Measurements from ENCODE around the gene SORCS3. TPM values are rescaled to one million over a fixed set of nuclear protein-coding genes. Genes with fewer than 3 reads are reported as not detected.
A peak's percentile ranks its signal among the peaks of the same experiment; 100 is the strongest.

SORCS3 gene
- total RNA-seq, 1 experiment from 2014 or later, result 0.94 TPM

DNA sequence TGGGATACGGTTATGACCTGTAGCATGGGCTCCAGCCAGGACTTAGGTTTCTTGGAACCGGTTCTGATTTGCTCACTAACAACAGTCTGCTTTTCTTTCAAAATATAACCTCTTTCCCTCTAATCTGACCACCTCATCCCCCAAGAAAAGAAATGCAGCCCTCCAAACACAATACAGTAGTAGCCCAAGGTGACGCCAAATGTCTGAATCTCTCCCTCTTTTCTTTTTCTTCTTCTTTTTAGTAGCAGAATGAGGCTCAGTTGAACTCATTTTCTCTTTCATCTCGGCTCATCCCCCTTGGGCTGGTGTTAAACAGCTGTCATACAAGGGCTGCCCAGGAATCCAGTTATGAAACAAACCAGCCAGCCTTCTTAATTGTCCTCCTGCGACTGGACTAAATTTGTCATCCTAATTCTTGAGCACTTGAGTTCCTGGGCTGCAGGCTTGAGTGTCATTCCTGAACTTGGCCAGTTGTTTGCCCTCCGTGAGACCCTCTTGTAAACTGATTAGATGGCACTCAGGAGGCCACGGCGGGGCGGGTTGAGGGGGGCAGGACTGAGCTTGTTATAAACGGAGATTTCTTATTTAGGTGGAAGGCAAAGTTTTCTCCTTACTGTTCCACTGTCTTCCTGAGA, 94.8 kb downstream of the SORCS3 start (continued):
- TF ChIP-seq, protein P1, sequence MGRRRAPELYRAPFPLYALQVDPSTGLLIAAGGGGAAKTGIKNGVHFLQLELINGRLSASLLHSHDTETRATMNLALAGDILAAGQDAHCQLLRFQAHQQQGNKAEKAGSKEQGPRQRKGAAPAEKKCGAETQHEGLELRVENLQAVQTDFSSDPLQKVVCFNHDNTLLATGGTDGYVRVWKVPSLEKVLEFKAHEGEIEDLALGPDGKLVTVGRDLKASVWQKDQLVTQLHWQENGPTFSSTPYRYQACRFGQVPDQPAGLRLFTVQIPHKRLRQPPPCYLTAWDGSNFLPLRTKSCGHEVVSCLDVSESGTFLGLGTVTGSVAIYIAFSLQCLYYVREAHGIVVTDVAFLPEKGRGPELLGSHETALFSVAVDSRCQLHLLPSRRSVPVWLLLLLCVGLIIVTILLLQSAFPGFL (CRISPR knock-in tag; IDR thresholded peaks at IDR 0.05; ENCODE audit: borderline replicate concordance), result no peak
- TF ChIP-seq TP53 (CRISPR knock-in tag; IDR thresholded peaks at IDR 0.05), result no peak

GRCh38 chr10:104741127-104741526, 100.0 kb downstream of the SORCS3 start:
- POLR2A ChIA-PET, result no interaction called here
- peaks cover 4% of the 10 kb centered on the region for H3K9me3 Mint-ChIP-seq
- DNase-seq (ENCODE audit: low spot score), result no peak
- peaks cover 8% of the 10 kb centered on the region for H3K4me1 Mint-ChIP-seq
- CTCF ChIA-PET, result no interaction called here
- no peak for TF ChIP-seq IRF2 (CRISPR knock-in tag; IDR thresholded peaks at IDR 0.05; ENCODE audit: borderline replicate concordance, low read depth)
- no peak for TF ChIP-seq ZBTB21 (CRISPR knock-in tag; IDR thresholded peaks at IDR 0.05; ENCODE audit: borderline replicate concordance)
- TF ChIP-seq GRHL2 (CRISPR knock-in tag; IDR thresholded peaks at IDR 0.05; ENCODE audit: insufficient replicate concordance, severe bottlenecking), result no peak
- TF ChIP-seq, protein P1 (CRISPR knock-in tag; IDR thresholded peaks at IDR 0.05; ENCODE audit: borderline replicate concordance), result no peak
- no peak for TF ChIP-seq NR2C2 (CRISPR knock-in tag; IDR thresholded peaks at IDR 0.05)
- no peak overlapping the region for H3K4me3 Mint-ChIP-seq
- H3K27ac Mint-ChIP-seq, result no peak overlapping the region
- no peak for ATAC-seq
- H3K36me3 Mint-ChIP-seq, result no peaks in the 10 kb centered on the region
- no peaks in the 10 kb centered on the region for H3K27me3 Mint-ChIP-seq (ENCODE audit: low read depth)

GRCh38 chr10:104744052-104744451, 103.0 kb downstream of the SORCS3 start:
- Mint-ChIP-seq H3K9me3 (peaks cover 7% of the 10 kb centered on the region), H3K27me3 (ENCODE audit: low read depth) (no peaks in the 10 kb centered on the region), H3K27ac (no peak overlapping the region), H3K4me3 (no peak overlapping the region), H3K4me1 (peaks cover 6% of the 10 kb centered on the region), H3K36me3 (no peaks in the 10 kb centered on the region; the same call in 1 of the 2 replicates)
- ATAC-seq (no peak), DNase-seq (ENCODE audit: low spot score) (no peak)
- ChIA-PET POLR2A (no interaction called here), CTCF (no interaction called here)
- no peak for TF ChIP-seq CREM (CRISPR knock-in tag; IDR thresholded peaks at IDR 0.05)
- no peak for TF ChIP-seq SMAD4 (CRISPR knock-in tag; IDR thresholded peaks at IDR 0.05)
- TF ChIP-seq ZNF219 (CRISPR knock-in tag; IDR thresholded peaks at IDR 0.05; ENCODE audit: borderline replicate concordance), result no peak
- TF ChIP-seq JAZF1 (CRISPR knock-in tag; IDR thresholded peaks at IDR 0.05), result no peak
- no peak for TF ChIP-seq SP1 (CRISPR knock-in tag; conservative IDR thresholded peaks at IDR 0.05)
- no peak for TF ChIP-seq EMX1 (CRISPR knock-in tag; IDR thresholded peaks at IDR 0.05)
- no peak for TF ChIP-seq NFE2L1 (CRISPR knock-in tag; IDR thresholded peaks at IDR 0.05)
- no peak for TF ChIP-seq ZNF263 (CRISPR knock-in tag; IDR thresholded peaks at IDR 0.05; ENCODE audit: low read depth)
- TF ChIP-seq, protein P2, sequence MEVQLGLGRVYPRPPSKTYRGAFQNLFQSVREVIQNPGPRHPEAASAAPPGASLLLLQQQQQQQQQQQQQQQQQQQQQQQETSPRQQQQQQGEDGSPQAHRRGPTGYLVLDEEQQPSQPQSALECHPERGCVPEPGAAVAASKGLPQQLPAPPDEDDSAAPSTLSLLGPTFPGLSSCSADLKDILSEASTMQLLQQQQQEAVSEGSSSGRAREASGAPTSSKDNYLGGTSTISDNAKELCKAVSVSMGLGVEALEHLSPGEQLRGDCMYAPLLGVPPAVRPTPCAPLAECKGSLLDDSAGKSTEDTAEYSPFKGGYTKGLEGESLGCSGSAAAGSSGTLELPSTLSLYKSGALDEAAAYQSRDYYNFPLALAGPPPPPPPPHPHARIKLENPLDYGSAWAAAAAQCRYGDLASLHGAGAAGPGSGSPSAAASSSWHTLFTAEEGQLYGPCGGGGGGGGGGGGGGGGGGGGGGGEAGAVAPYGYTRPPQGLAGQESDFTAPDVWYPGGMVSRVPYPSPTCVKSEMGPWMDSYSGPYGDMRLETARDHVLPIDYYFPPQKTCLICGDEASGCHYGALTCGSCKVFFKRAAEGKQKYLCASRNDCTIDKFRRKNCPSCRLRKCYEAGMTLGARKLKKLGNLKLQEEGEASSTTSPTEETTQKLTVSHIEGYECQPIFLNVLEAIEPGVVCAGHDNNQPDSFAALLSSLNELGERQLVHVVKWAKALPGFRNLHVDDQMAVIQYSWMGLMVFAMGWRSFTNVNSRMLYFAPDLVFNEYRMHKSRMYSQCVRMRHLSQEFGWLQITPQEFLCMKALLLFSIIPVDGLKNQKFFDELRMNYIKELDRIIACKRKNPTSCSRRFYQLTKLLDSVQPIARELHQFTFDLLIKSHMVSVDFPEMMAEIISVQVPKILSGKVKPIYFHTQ (CRISPR knock-in tag; IDR thresholded peaks at IDR 0.05), result no peak
- TF ChIP-seq HMGA2 (CRISPR knock-in tag; IDR thresholded peaks at IDR 0.05), result no peak

- no peak for TF ChIP-seq RELA (CRISPR knock-in tag; IDR thresholded peaks at IDR 0.05; ENCODE audit: borderline replicate concordance)
- no peak for TF ChIP-seq ZMAT4 (CRISPR knock-in tag; IDR thresholded peaks at IDR 0.05)
- TF ChIP-seq ZNF671 (CRISPR knock-in tag; IDR thresholded peaks at IDR 0.05), result no peak
- no peak for TF ChIP-seq TP53 (CRISPR knock-in tag; IDR thresholded peaks at IDR 0.05)
- TF ChIP-seq, protein P3, sequence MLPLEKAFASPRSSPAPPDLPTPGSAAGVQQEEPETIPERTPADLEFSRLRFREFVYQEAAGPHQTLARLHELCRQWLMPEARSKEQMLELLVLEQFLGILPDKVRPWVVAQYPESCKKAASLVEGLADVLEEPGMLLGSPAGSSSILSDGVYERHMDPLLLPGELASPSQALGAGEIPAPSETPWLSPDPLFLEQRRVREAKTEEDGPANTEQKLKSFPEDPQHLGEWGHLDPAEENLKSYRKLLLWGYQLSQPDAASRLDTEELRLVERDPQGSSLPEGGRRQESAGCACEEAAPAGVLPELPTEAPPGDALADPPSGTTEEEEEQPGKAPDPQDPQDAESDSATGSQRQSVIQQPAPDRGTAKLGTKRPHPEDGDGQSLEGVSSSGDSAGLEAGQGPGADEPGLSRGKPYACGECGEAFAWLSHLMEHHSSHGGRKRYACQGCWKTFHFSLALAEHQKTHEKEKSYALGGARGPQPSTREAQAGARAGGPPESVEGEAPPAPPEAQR (CRISPR knock-in tag; IDR thresholded peaks at IDR 0.05), result no peak
- no peak for TF ChIP-seq ZNF138 (CRISPR knock-in tag; conservative IDR thresholded peaks at IDR 0.05)
- TF ChIP-seq NR1H2 (CRISPR knock-in tag; IDR thresholded peaks at IDR 0.05), result no peak
- TF ChIP-seq NFATC4 (CRISPR knock-in tag; IDR thresholded peaks at IDR 0.05), result no peak
- peak; percentile 34; the same call in 1 of the 2 replicates for ATAC-seq
- Mint-ChIP-seq H3K9me3 (peaks cover 7% of the 10 kb centered on the region), H3K4me3 (no peak overlapping the region), H3K36me3 (no peaks in the 10 kb centered on the region; the same call in 1 of the 2 replicates), H3K27ac (no peak overlapping the region), H3K4me1 (no peaks in the 10 kb centered on the region), H3K27me3 (ENCODE audit: low read depth) (no peaks in the 10 kb centered on the region)
- ChIA-PET POLR2A (no interaction called here), CTCF (no interaction called here)
- no peak for DNase-seq (ENCODE audit: low spot score)
These were observed 109.2 kb downstream of the SORCS3 start for GRCh38 chr10:104750291-104750690.

Measured in WTC11 (cell line).